Hematopoietic multipotent progenitor cell treated with erythropoietin and hydrocortisone succinate and interleukin-3 and kit ligand, for 4 days (in vitro differentiated cells): ENCODE data around the gene CLEC18B.
"Not testable (repeated sequence)": the region's sequence is repeated elsewhere in the genome, so short reads cannot be mapped to it uniquely, and the experiment has no call there.

Experiments
- DNase-seq: peaks from one replicate; pipeline ENCODE4 v3.0.0-alpha.2; 2015

Gene CLEC18B

GRCh38 chr16:74443624-74444346 lies 22.5 kb upstream of the CLEC18B start:
- not testable (repeated sequence) for DNase-seq

- DNase-seq, result no peak
Measured at GRCh38 chr16:74439685-74440084, 18.4 kb upstream of the CLEC18B start.

GRCh38 chr16:74438492-74438979 lies 17.3 kb upstream of the CLEC18B start:
- peak; percentile 87 for DNase-seq

GRCh38 chr16:74431516-74431915 lies 10.2 kb upstream of the CLEC18B start:
- DNase-seq, result no peak

GRCh38 chr16:74430036-74430712 lies 8.9 kb upstream of the CLEC18B start:
- peak; percentile 71 for DNase-seq

- not testable (repeated sequence) for DNase-seq
Measured at GRCh38 chr16:74428493-74428892, 7.2 kb upstream of the CLEC18B start.

- not testable (repeated sequence) for DNase-seq
Measured at GRCh38 chr16:74425751-74426150, 4.5 kb upstream of the CLEC18B start.

- not testable (repeated sequence) for DNase-seq
Measured at GRCh38 chr16:74423721-74424120, 2.4 kb upstream of the CLEC18B start.

- not testable (repeated sequence) for DNase-seq
Measured at GRCh38 chr16:74422086-74422485, 808 bp upstream of the CLEC18B start.

GRCh38 chr16:74421482-74421785 lies 156 bp upstream of the CLEC18B start:
- not testable (repeated sequence) for DNase-seq

- DNase-seq, result not testable (repeated sequence)
Measured at GRCh38 chr16:74419811-74420210, 1.5 kb downstream of the CLEC18B start.

GRCh38 chr16:74417897-74418296 lies 3.4 kb downstream of the CLEC18B start:
- not testable (repeated sequence) for DNase-seq

- not testable (repeated sequence) for DNase-seq
Measured at GRCh38 chr16:74413920-74414319, 7.4 kb downstream of the CLEC18B start.

GRCh38 chr16:74413485-74413884 lies 7.8 kb downstream of the CLEC18B start:
- DNase-seq, result not testable (repeated sequence)

GRCh38 chr16:74412775-74413390 lies 8.4 kb downstream of the CLEC18B start:
- not testable (repeated sequence) for DNase-seq

- not testable (repeated sequence) for DNase-seq
Measured at GRCh38 chr16:74412138-74412774, 9.0 kb downstream of the CLEC18B start.

- not testable (repeated sequence) for DNase-seq
Measured at GRCh38 chr16:74410981-74411380, 10.3 kb downstream of the CLEC18B start.

GRCh38 chr16:74410057-74410957 lies 11.0 kb downstream of the CLEC18B start:
- DNase-seq, result not testable (repeated sequence)

GRCh38 chr16:74409185-74409981 lies 11.9 kb downstream of the CLEC18B start:
- DNase-seq, result not testable (repeated sequence)

- DNase-seq, result peak; percentile 22
Measured at GRCh38 chr16:74407362-74407705, 13.9 kb downstream of the CLEC18B start.

GRCh38 chr16:74406600-74407361 lies 14.5 kb downstream of the CLEC18B start:
- DNase-seq, result not testable (repeated sequence)
